Fibroblast of mammary gland (primary cell): ENCODE measurements around the gene PCGF1.

Experiments
- DNase-seq: peaks from one replicate; pipeline ENCODE4 v3.0.0-alpha.2; 2010; ENCODE audit warnings: low read depth
- H3K4me3 ChIP-seq: 2 replicates; pipeline ENCODE4 v1.5.1; 2011; ENCODE audit warnings: low read depth, mild to moderate bottlenecking, low read length, moderate library complexity; ENCODE audit not compliant: control insufficient read depth
- CTCF ChIP-seq: conservative IDR thresholded peaks from 2 replicates; pipeline ENCODE4 v1.5.1; 2011; ENCODE audit warnings: low read depth, low read length, inconsistent platforms; ENCODE audit not compliant: control insufficient read depth, insufficient read depth

The PCGF1 gene

GRCh38 chr2:74514368-74515270, 7.1 kb upstream of the PCGF1 start, which contains the start of gene TLX2:
Gene TLX2 (plus strand): TSS chr2:74514450. CDS start chr2:74514807, 357 bp downstream.
- H3K4me3 ChIP-seq, result no peak within 1 kb of the TSS
- no peak for DNase-seq
- TF ChIP-seq CTCF, result no peak

- TF ChIP-seq CTCF, result no peak
- DNase-seq, result no peak
- no peak overlapping the region for H3K4me3 ChIP-seq
Observed at GRCh38 chr2:74513605-74514367, 6.3 kb upstream of the PCGF1 start.

- no peak overlapping the region for H3K4me3 ChIP-seq
- no peak for TF ChIP-seq CTCF
- DNase-seq, result no peak
Observed at GRCh38 chr2:74512744-74513604, 5.5 kb upstream of the PCGF1 start.

GRCh38 chr2:74511104-74511989, 3.9 kb upstream of the PCGF1 start:
- no peak for TF ChIP-seq CTCF
- H3K4me3 ChIP-seq, result no peak overlapping the region
- peak; percentile 35 for DNase-seq

- H3K4me3 ChIP-seq, result no peak overlapping the region
- DNase-seq, result no peak
Observed at GRCh38 chr2:74510272-74510671, 2.8 kb upstream of the PCGF1 start.

More at GRCh38 chr2:74510272-74510671, 2.8 kb upstream of the PCGF1 start:
- TF ChIP-seq CTCF, result no peak
